ENCODE results near the gene ART5.
"Not testable (repeated sequence)": the region's sequence is repeated elsewhere in the genome, so short reads cannot be mapped to it uniquely, and the experiment has no call there.

Gene ART5

GRCh38 chr11:3659595-3660515 lies 18.1 kb upstream of the ART5 start:
- intact Hi-C loops (cut with DNase I) = no loop called here
- peak in 1 of 42 donors; percentile 15 for DNase-seq

GRCh38 chr11:3658252-3658651 lies 16.5 kb upstream of the ART5 start:
- DNase-seq = no peak
- intact Hi-C loops (cut with DNase I) = no loop called here

DNA sequence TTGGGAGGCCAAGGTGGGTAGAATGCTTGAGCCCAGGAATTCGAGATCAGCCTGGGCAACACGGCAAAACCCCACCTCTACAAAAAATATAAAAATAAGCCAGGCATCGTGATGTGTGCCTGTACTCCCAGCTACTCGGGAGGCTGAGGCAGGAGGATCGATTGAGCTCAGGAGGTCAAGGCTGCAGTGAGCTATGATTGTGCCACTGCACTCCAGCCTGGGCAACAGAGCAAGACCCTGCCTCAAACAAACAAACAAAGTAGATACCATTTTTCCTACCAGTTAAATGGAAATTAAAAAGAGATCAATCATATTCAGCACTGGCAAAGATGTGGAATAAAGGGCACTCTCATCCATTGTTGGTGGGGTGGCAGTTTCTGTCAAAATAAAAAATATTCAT lies 15.5 kb upstream of the ART5 start:
- intact Hi-C loops (cut with DNase I); DNase-seq: not testable (repeated sequence)

DNA sequence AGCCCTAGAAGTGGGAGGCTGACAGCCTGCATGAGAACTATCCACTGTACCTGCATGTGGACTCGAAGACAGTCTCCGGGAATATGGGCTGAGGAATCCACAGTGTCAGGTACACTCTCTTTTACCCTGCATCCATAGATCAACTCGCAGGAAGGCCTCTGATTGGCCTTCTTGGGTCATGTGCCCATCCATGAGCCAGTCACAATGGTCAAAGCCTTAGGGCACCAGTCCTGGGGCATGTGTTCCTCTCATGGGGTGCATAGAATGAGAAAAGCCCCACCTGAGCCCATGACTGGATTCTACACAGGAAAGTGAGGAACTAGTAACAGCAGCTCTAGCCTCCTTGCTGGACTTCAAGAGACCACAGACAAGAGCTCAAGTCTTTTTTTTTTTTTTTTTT lies 13.8 kb upstream of the ART5 start:
- intact Hi-C loops (cut with DNase I) = no loop called here

DNA sequence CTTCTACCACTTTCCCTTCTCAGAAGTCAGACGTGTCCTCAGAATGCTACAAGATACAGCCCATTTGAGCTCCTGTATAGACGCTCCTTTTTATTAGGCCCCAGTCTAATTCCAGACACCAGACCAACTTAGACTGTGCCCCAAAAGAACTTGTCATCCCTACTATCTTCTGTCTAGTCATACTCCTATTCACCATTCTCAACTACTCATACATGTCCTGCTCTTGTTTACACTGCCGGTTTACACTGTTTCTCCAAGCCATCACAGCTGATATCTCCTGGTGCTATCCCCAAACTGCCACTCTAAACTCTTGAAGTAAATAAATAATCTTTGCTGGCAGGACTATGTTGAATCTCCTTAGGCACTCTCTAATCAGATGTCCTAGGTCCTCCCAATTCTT lies 10.7 kb upstream of the ART5 start:
- DNase-seq; intact Hi-C loops (cut with DNase I): not testable (repeated sequence)

More for the DNA sequence above, 13.8 kb upstream of the ART5 start:
- no peak for DNase-seq

- intact Hi-C loops (cut with DNase I); DNase-seq: not testable (repeated sequence)
These were observed 7.6 kb upstream of the ART5 start for GRCh38 chr11:3649374-3649773.

DNA sequence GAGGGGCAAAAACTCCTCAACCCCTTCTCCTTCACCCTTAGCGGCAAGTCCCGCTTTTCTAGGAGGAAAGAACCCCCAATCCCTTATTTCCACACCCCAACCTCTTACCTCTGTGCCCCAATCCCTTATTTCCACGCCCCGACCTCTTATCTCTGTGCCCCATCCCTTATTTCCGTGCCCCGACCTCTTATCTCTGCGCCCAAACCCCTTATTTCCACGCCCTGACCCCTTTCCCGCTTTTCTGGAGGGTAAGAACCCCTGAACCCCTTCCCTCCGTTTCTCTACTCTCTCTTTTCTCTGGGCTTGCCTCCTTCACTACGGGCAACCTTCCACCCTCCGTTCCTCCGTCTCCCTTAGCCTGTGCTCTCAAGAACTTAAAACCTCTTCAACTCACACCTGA lies 7.1 kb upstream of the ART5 start:
- intact Hi-C loops (cut with DNase I) = not testable (repeated sequence)

GRCh38 chr11:3645552-3645951 lies 3.8 kb upstream of the ART5 start:
- DNase-seq = no peak
- intact Hi-C loops (cut with DNase I) = no loop called here

More for the DNA sequence above, 7.1 kb upstream of the ART5 start:
- not testable (repeated sequence) for DNase-seq

DNA sequence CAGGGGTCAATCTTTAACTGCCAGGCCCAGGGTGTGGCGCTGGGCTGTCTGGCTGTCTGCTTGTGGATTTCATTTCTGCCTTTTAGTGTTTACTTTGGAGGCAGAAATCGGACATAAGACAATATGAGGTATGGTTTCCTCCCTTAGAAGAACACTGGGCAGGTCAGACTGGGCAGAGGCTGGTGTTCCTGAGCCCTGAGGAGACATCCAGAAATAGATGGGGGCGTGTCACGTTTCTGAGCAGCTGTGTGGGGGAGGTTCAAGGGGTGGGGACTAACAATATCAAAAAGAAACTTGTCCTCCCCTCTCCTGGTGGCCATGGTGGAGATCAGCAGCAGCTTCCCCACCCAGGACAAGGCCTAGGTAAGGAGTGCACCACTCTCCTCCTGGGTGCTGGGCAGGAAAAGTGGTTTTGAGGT lies 3.0 kb upstream of the ART5 start, which contains the start of gene ART1:
Gene ART1, plus strand, starts transcription at position 312 of the 419 bp plus-strand sequence. CDS start 14,086 bp downstream, outside the sequence.
- intact Hi-C loops (cut with DNase I) = no loop called here
- DNase-seq = no peak

DNA sequence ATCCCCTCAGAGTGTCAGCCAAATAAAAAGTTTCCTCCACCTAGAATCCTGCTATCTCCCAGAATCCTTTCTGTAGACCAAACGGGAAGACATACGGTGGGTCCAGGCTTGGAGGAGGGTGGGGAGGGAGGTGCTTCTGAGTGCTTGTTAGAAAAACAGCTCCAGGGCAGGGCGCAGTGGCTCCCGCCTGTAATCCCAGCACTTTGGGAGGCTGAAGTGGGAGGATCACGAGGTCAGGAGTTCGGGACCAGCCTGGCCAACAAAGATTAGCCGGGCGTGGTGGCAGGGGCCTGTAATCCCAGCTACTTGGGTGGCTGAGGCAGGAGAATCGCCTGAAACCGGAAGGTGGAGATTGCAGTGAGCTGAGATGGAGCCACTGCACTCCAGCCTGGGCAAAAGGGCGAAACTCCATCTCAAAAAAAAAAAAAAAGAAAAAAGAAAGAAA lies 1.3 kb upstream of the ART5 start:
- DNase-seq; intact Hi-C loops (cut with DNase I): not testable (repeated sequence)

GRCh38 chr11:3642071-3642951 lies 519 bp upstream of the ART5 start:
- DNase-seq = peak in 36 of 42 donors; percentile 4 to 63 (median 31)

DNA sequence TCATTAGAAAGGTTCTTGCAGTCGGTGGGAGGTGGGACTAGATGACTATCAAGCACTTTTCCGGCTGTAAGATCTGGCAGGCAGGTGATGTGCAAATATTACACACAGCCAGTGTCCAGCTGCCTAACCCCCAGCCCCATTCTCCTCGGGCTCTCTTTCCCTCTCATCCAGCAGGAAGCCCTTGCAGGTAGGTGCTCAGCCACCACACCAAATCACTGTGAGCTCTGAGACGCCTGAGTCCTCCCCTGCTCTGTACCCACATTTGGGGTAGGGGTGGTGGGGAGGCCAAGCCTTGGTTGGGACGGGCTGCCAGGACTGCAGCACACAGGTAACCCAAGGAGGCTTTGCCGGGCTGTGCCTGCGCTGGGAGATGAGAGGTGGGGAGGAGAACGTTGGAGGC lies 601 bp downstream of the ART5 start:
- intact Hi-C loops (cut with DNase I) = no loop called here
- no peak for DNase-seq

More at GRCh38 chr11:3642071-3642951, 519 bp upstream of the ART5 start:
- intact Hi-C loops (cut with DNase I) = no loop called here

- intact Hi-C loops (cut with DNase I) = no loop called here
These were observed 2.0 kb downstream of the ART5 start for GRCh38 chr11:3639841-3640240.

DNA sequence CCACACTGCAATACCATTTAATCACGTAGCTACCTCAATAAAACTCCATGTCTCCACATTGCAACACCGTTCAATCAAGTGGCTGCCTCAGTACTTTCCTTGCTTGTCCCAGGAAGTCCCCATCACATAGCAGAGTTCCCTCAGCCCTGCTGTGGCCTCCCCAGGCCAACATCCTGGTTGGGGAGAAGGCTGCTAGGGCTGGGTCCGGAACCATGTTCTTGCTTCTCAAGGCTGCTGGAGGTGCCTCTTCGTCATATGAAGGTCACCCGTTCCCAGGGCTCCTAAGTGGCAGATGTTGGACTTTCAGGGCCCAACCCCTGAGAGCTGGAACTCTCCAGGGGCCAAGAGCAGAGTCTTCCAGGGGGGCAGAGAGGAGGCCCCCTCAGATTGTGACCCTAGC lies 3.3 kb downstream of the ART5 start:
- intact Hi-C loops (cut with DNase I) = no loop called here
- DNase-seq = no peak

More at GRCh38 chr11:3639841-3640240, 2.0 kb downstream of the ART5 start:
- no peak for DNase-seq

DNA sequence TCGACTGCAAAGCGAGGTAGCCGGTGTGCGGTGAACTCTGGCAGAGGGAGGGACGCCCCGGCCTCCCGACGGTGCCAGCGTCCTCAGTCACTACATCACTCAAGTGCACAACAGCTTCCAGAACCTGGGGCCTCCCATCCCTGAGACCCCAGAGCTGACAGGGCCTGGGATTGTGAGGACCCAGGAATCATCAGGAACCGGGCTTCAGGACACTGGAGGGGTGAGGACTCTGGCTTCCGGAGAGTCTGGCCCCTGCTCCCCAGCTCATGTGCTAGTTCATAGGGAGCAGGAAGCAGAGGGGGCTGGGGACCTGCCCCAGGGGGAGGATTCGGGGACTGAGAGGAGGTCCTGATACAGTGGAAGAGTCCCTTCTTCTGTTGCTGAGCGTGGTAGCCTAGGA lies 4.6 kb downstream of the ART5 start:
- DNase-seq = no peak
- intact Hi-C loops (cut with DNase I) = no loop called here

GRCh38 chr11:3635641-3636375 lies 6.0 kb downstream of the ART5 start:
- intact Hi-C loops (cut with DNase I) = no loop called here
- DNase-seq = no peak

DNA sequence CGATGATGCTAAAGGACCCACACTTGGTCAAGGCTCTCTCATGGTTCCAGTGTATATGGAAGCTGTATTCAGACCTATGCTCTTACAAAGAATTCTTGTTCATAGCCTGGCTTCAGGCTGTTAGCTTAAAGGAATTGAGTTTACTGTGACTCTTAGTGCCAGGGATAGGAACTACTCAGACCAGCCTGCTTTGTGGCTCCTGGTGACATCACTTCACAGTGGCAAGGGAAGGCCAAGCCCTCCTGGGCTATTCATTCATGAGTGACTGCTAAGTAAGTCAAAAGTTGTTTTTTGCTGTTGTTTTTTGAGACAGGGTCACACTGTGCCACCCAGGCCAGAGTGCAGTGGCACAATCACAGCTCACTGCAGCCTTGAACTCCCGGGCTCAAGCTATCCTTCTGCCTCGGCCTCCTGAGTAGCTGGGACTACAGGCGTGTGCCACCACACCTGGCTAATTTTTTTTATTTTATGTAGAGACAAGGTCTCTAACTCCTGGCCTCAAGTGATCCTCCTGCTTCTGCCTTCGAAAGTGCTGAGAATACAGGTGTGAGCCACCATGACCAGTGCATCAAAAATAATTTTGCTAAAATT lies 9.6 kb downstream of the ART5 start:
- intact Hi-C loops (cut with DNase I) = no loop called here
- DNase-seq = no peak

- DNase-seq = no peak
- intact Hi-C loops (cut with DNase I) = no loop called here
These were observed 10.5 kb downstream of the ART5 start for GRCh38 chr11:3631331-3631730.

GRCh38 chr11:3627291-3627690 lies 14.5 kb downstream of the ART5 start:
- intact Hi-C loops (cut with DNase I) = no loop called here
- DNase-seq = no peak

Measured in head of caudate nucleus (tissue), 42 donors.